HFF-Myc (cell line): ENCODE measurements around the gene EFCAB11.

Experiments used
- DNase-seq: peaks from one replicate; pipeline ENCODE4 v3.0.0-alpha.2; 2011; ENCODE audit warnings: low read depth; ENCODE audit errors: extremely low read depth
- H3K4me3 ChIP-seq: replicated peaks from 2 replicates; pipeline ENCODE4 v1.5.1; 2011; ENCODE audit warnings: low read depth, mild to moderate bottlenecking, control low read depth, low read length
- CTCF ChIP-seq: IDR thresholded peaks from 2 replicates; pipeline ENCODE4 v1.5.1; 2012; ENCODE audit warnings: mild to moderate bottlenecking, low read depth, low read length, control low read depth; ENCODE audit errors: missing control alignments

Gene EFCAB11

GRCh38 chr14:89841851-89842250 is 112.7 kb downstream of the EFCAB11 start:
- H3K4me3 ChIP-seq, result no peak overlapping the region
- no peak for DNase-seq
- TF ChIP-seq CTCF, result no peak

- DNase-seq, result no peak
- TF ChIP-seq CTCF, result no peak
- no peak overlapping the region for H3K4me3 ChIP-seq
Measured at GRCh38 chr14:89836830-89837469, 117.6 kb downstream of the EFCAB11 start.

GRCh38 chr14:89833661-89834060 is 120.9 kb downstream of the EFCAB11 start:
- DNase-seq, result no peak
- TF ChIP-seq CTCF, result no peak
- no peak overlapping the region for H3K4me3 ChIP-seq

GRCh38 chr14:89833120-89833532 is 121.4 kb downstream of the EFCAB11 start:
- no peak for DNase-seq
- no peak overlapping the region for H3K4me3 ChIP-seq
- no peak for TF ChIP-seq CTCF

- DNase-seq, result no peak
- no peak for TF ChIP-seq CTCF
- H3K4me3 ChIP-seq, result no peak overlapping the region
Measured at GRCh38 chr14:89828471-89829165, 125.9 kb downstream of the EFCAB11 start.

GRCh38 chr14:89827265-89827664 is 127.3 kb downstream of the EFCAB11 start:
- no peak overlapping the region for H3K4me3 ChIP-seq
- TF ChIP-seq CTCF, result no peak
- DNase-seq, result no peak
